Activated naive CD4-positive, alpha-beta T cell treated with anti-CD3 and anti-CD28 coated beads for 36 hours (primary cell): Measurements from ENCODE around the gene KRTAP24-1. TPM values are rescaled to one million over a fixed set of nuclear protein-coding genes. Genes with fewer than 3 reads are reported as not detected.

Experiments
- CTCF ChIA-PET: fragments of 350-600 bp; sonication (Branson Sonifier 250); formaldehyde crosslinking; loops from one replicate; lab custom pipeline; 2021; ENCODE audit warnings: antibody characterized with exemption; lab: Charles Lee
- DNase-seq: peaks from one replicate; pipeline ENCODE4 v3.0.0-alpha.2; 2020
- H3K27ac Mint-ChIP-seq: one replicate; pipeline ENCODE4 v1.8.0; 2021; ENCODE audit warnings: mild to moderate bottlenecking, mixed read lengths
- H3K27me3 Mint-ChIP-seq: one replicate; pipeline ENCODE4 v1.8.0; 2021; ENCODE audit warnings: low read depth, mixed read lengths
- H3K36me3 Mint-ChIP-seq: one replicate; pipeline ENCODE4 v1.8.0; 2021; ENCODE audit warnings: low read depth, mixed read lengths
- H3K4me1 Mint-ChIP-seq: one replicate; pipeline ENCODE4 v1.8.0; 2021; ENCODE audit warnings: low read depth, mixed read lengths
- H3K4me3 Mint-ChIP-seq: one replicate; pipeline ENCODE4 v1.8.0; 2021; ENCODE audit warnings: mild to moderate bottlenecking, moderate library complexity, mixed read lengths
- H3K9me3 Mint-ChIP-seq: one replicate; pipeline ENCODE4 v1.8.0; 2021; ENCODE audit warnings: mixed read lengths
- intact Hi-C: fragments of 100-400 bp; cut with micrococcal nuclease; formaldehyde crosslinking; loops from one replicate; pipeline ENCODE4 v1.15.1; 2023
- total RNA-seq, 2 experiments: library from RNA; stranded (reverse); gene quantifications; one replicate each; pipeline ENCODE4 v1.2.3, GENCODE V29; 2021

Gene KRTAP24-1, protein sequence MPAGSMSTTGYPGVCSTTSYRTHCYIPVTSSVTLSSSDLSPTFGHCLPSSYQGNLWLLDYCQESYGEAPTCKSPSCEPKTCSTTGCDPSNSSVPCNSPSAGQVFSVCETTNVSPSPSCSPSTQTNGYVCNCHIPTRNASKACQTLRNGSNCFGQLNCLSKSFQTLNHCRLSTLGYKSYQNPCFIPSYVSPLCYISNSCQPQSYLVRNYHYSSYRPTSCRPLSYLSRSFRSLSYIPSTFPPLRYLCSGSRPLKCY
- total RNA-seq = not detected

DNA sequence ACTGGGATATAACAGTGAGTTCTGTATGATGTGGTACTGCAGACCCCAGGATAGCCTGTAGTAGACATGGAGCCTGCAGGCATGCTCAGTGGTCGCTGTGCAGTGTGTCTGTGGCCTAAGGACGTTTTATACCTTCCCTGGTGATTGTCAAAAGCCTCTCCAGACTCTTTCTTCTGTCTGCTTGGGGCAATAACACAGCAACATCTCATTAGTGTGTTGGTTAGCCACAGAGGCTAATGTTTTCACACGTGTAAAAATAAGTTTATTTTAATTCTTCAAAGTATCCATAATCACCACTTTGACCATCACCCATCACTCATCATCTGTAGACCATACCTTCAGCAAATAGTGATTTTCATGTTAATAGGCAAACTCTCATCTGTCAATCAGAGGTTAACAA lies at the start of gene KRTAP24-1:
Gene KRTAP24-1 (minus strand): TSS at position 101 of the 400 bp plus-strand sequence. CDS start 18 bp downstream, at position 83.
- intact Hi-C loops = no loop called here
- Mint-ChIP-seq H3K4me3 (no peak within 1 kb of the TSS), H3K9me3 (no peaks in the 10 kb centered on the region), H3K27me3 (peaks cover 6% of the 10 kb centered on the region), H3K27ac (no peak within 1 kb of the TSS), H3K4me1 (no peaks in the 10 kb centered on the region), H3K36me3 (no peaks in the 10 kb centered on the region)
- DNase-seq = no peak
- CTCF ChIA-PET = interaction anchor here (0.7 to 1.5 kb wide), 2 partner anchors 14 to 18 kb away, joined by 3 read pairs; no protein-coding TSS in a partner anchor

GRCh38 chr21:30329203-30329875 lies 46.6 kb upstream of the KRTAP24-1 start:
- Mint-ChIP-seq H3K9me3 (peaks cover 4% of the 10 kb centered on the region), H3K27ac (no peak overlapping the region), H3K36me3 (no peaks in the 10 kb centered on the region), H3K4me1 (no peaks in the 10 kb centered on the region), H3K4me3 (no peak overlapping the region), H3K27me3 (peaks cover 14% of the 10 kb centered on the region)
- DNase-seq = no peak
- intact Hi-C loops = no loop called here
- CTCF ChIA-PET = no interaction called here

DNA sequence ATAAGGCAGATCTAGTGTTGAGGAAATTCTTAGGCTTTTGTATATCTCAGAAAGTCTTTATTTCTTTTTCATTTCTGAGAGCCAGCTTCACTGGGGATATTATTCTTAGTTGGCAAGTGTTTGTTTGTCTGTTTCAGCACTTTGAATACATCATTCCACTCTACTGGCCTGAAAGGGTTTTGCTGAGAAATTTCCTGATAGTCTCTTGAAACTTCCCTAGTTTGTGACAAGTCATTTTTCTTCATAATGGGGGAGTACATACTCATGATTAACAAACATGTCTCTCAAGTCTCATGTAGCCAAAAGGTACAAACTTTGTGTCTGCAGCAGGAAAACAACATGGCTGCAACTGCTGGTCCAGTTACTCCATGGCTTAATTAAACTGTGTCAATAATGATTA lies 43.6 kb upstream of the KRTAP24-1 start:
- intact Hi-C loops = no loop called here
- CTCF ChIA-PET = no interaction called here
- no peaks in the 10 kb centered on the region for H3K4me1 Mint-ChIP-seq
- H3K27ac Mint-ChIP-seq = no peak overlapping the region
- H3K36me3 Mint-ChIP-seq = no peaks in the 10 kb centered on the region
- no peak overlapping the region for H3K4me3 Mint-ChIP-seq
- peaks cover 4% of the 10 kb centered on the region for H3K9me3 Mint-ChIP-seq
- no peak for DNase-seq
- peaks cover 11% of the 10 kb centered on the region for H3K27me3 Mint-ChIP-seq

DNA sequence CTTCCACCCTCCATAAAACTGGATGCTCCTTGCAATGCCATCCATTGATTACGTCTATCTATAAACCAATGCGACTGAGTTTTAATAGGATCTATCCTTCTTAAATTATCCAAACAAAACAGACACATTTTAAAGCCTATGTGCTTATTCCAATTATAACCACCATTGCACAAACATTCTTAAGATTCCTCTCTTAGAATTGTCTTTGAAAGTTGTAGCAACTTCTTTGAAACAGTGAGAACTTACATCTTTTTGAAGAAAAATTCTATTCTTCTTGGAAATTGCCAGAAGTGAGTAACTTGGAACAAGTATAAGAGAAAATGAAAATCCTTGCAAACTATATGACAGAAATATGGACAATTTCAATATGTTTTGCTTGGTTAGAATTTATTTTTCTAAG lies 37.5 kb upstream of the KRTAP24-1 start, which contains the start of gene KRTAP26-1:
Gene KRTAP26-1 (minus strand): TSS at position 101 of the 400 bp plus-strand sequence. CDS start 280 bp downstream, outside the sequence.
- DNase-seq = no peak
- intact Hi-C loops = no loop called here
- H3K36me3 Mint-ChIP-seq = no peaks in the 10 kb centered on the region
- H3K4me3 Mint-ChIP-seq = no peak within 1 kb of the TSS
- peaks cover 7% of the 10 kb centered on the region for H3K27me3 Mint-ChIP-seq
- H3K27ac Mint-ChIP-seq = no peak within 1 kb of the TSS
- no peaks in the 10 kb centered on the region for H3K4me1 Mint-ChIP-seq
- CTCF ChIA-PET = no interaction called here
- H3K9me3 Mint-ChIP-seq = no peaks in the 10 kb centered on the region

DNA sequence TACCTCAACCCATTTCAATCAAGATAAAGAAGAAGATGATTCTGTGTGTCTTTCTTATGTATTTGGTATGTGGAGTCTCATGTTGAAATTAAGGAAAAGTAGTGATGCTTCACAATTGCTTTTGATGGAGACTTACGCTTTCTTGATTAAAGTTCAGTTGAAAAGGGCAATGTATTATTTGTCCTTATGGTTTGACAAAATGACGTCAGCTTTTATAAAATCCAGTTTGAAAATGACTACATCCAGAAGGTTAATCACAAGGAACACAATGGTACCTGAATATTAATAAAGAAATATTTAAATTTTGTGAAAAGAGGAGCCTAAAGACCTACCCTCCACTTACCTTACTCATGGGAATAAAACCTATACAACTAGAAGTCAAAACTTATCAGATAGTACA lies 33.0 kb upstream of the KRTAP24-1 start:
- H3K36me3 Mint-ChIP-seq = no peaks in the 10 kb centered on the region
- no peak for DNase-seq
- H3K27me3 Mint-ChIP-seq = peaks cover 11% of the 10 kb centered on the region
- no peaks in the 10 kb centered on the region for H3K9me3 Mint-ChIP-seq
- CTCF ChIA-PET = no interaction called here
- no peaks in the 10 kb centered on the region for H3K4me1 Mint-ChIP-seq
- intact Hi-C loops = no loop called here
- no peak overlapping the region for H3K27ac Mint-ChIP-seq
- no peak overlapping the region for H3K4me3 Mint-ChIP-seq

GRCh38 chr21:30306884-30307283 lies 24.1 kb upstream of the KRTAP24-1 start:
- Mint-ChIP-seq H3K4me3 (no peak overlapping the region), H3K4me1 (no peaks in the 10 kb centered on the region), H3K36me3 (no peaks in the 10 kb centered on the region), H3K27ac (no peak overlapping the region), H3K27me3 (peaks cover 4% of the 10 kb centered on the region), H3K9me3 (peaks cover 2% of the 10 kb centered on the region)
- intact Hi-C loops = no loop called here
- no peak for DNase-seq
- CTCF ChIA-PET = no interaction called here

- Mint-ChIP-seq H3K4me1 (no peaks in the 10 kb centered on the region), H3K36me3 (no peaks in the 10 kb centered on the region), H3K9me3 (peaks cover 5% of the 10 kb centered on the region), H3K27me3 (peaks cover 4% of the 10 kb centered on the region), H3K4me3 (no peak overlapping the region), H3K27ac (no peak overlapping the region)
- CTCF ChIA-PET = no interaction called here
- no peak for DNase-seq
- intact Hi-C loops = no loop called here
Measured at GRCh38 chr21:30305136-30305535, 22.4 kb upstream of the KRTAP24-1 start.

- Mint-ChIP-seq H3K27ac (no peak within 1 kb of the TSS), H3K36me3 (no peaks in the 10 kb centered on the region), H3K9me3 (no peaks in the 10 kb centered on the region), H3K4me1 (no peaks in the 10 kb centered on the region), H3K27me3 (peaks cover 8% of the 10 kb centered on the region), H3K4me3 (no peak within 1 kb of the TSS)
- DNase-seq = no peak
- CTCF ChIA-PET = no interaction called here
- intact Hi-C loops = no loop called here
Measured at GRCh38 chr21:30289215-30289614, 6.5 kb upstream of the KRTAP24-1 start, which contains the start of gene KRTAP25-1. KRTAP25-1 (minus strand) TSS chr21:30289514; CDS start chr21:30289490, 24 bp downstream.

DNA sequence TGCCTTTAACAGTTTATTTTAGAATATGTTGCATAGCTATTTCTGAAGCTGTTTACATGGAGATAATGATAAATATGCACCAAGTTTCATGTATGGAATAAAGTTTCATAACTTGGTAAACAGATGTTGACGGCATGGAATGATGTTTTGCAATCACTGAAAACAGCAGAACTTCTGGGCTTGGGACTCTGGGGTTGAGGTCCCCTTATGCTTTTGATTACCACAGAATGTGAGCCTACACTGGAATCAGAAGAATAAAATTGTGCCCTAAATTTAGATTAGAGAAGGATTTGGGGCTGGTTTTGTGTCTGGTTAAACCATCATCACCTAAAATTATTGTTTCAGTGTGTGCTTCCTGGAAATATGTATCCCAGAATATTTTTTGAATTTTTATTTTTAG lies 11.1 kb downstream of the KRTAP24-1 start:
- no peaks in the 10 kb centered on the region for H3K9me3 Mint-ChIP-seq
- H3K27ac Mint-ChIP-seq = no peak overlapping the region
- CTCF ChIA-PET = no interaction called here
- DNase-seq = no peak
- H3K4me1 Mint-ChIP-seq = no peaks in the 10 kb centered on the region
- intact Hi-C loops = no loop called here
- H3K27me3 Mint-ChIP-seq = peaks cover 6% of the 10 kb centered on the region
- no peaks in the 10 kb centered on the region for H3K36me3 Mint-ChIP-seq
- no peak overlapping the region for H3K4me3 Mint-ChIP-seq

DNA sequence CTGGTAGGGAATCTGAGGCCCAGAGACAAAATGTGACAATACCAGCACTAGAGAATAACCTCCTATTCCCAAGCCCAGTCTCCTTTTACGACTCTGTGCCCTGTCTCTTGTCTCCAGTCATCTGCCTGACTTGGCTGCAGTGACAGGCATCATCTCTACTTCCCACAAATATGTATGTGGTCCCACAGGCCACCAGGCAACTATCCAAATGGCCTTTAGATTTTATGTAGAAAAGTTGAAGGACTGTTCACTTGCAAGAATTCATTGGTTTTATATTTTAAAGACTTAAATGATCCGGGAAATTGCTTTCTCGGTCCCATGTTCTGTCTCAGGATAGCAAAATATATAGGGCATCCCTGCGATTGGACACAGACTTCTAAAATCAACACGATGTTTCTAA lies 11.6 kb downstream of the KRTAP24-1 start:
- CTCF ChIA-PET = no interaction called here
- no peak for DNase-seq
- Mint-ChIP-seq H3K4me3 (no peak overlapping the region), H3K4me1 (no peaks in the 10 kb centered on the region), H3K9me3 (no peaks in the 10 kb centered on the region), H3K27me3 (peaks cover 6% of the 10 kb centered on the region), H3K27ac (no peak overlapping the region), H3K36me3 (no peaks in the 10 kb centered on the region)
- intact Hi-C loops = no loop called here

DNA sequence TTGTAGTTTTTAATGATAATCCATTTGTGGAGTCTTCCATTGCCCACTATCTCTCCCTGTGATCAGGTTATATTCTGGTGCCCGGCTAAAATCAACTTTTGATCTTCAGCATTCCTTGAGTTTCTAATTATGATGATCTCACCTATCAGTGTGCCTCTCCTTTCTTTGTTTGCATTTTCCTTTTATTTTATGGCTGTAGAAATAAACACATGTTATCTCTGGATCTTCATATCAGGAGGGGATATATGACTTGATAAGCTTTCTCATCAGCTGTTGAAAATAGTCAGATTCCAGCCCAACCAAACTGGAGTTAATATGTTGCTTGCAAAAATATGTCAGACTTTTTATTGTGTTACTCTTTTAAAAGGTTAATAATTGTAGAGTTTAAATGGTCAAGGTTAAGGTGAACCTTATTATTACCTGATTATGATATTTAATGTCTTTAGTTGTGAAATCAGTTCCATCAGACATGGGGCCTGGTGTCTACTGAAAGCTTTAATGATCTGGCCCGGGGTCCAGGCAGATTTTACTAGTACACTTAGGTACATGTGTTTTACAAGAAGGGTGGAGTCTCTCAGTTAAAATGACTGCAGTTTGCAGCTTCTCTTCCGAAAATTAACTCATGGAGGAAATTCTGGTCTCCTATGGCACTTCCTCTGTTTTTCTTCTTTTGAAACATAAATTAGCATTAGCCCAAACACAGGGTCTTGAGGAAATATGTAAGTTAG lies 12.8 kb downstream of the KRTAP24-1 start:
- no peak for DNase-seq
- Mint-ChIP-seq H3K27me3 (peaks cover 6% of the 10 kb centered on the region), H3K27ac (no peak overlapping the region), H3K9me3 (no peaks in the 10 kb centered on the region), H3K4me1 (no peaks in the 10 kb centered on the region), H3K36me3 (no peaks in the 10 kb centered on the region), H3K4me3 (no peak overlapping the region)
- CTCF ChIA-PET = no interaction called here
- intact Hi-C loops = no loop called here

GRCh38 chr21:30268608-30269197 lies 14.0 kb downstream of the KRTAP24-1 start:
- intact Hi-C loops = no loop called here
- no peaks in the 10 kb centered on the region for H3K36me3 Mint-ChIP-seq
- CTCF ChIA-PET = interaction anchor here (0.6 to 0.8 kb wide), 3 partner anchors 13 to 71 kb away, joined by 3 read pairs; partner anchors contain the start of gene KRTAP24-1
- no peaks in the 10 kb centered on the region for H3K9me3 Mint-ChIP-seq
- peaks cover 4% of the 10 kb centered on the region for H3K27me3 Mint-ChIP-seq
- no peaks in the 10 kb centered on the region for H3K4me1 Mint-ChIP-seq
- no peak for DNase-seq
- H3K27ac Mint-ChIP-seq = no peak overlapping the region
- no peak overlapping the region for H3K4me3 Mint-ChIP-seq
